AG09319 (cell line): Measurements from ENCODE around the gene FAM13A.

Experiments used
- DNase-seq: peaks from one replicate; pipeline ENCODE4 v3.0.0-alpha.2; 2010; ENCODE audit warnings: low read depth; ENCODE audit errors: extremely low read depth
- TF ChIP-seq, protein P1 (sequence below): IDR thresholded peaks from 2 replicates; pipeline ENCODE4 v1.5.1; 2011; ENCODE audit warnings: low read depth, mild to moderate bottlenecking, inconsistent platforms, low read length, moderate library complexity

FAM13A gene

DNA sequence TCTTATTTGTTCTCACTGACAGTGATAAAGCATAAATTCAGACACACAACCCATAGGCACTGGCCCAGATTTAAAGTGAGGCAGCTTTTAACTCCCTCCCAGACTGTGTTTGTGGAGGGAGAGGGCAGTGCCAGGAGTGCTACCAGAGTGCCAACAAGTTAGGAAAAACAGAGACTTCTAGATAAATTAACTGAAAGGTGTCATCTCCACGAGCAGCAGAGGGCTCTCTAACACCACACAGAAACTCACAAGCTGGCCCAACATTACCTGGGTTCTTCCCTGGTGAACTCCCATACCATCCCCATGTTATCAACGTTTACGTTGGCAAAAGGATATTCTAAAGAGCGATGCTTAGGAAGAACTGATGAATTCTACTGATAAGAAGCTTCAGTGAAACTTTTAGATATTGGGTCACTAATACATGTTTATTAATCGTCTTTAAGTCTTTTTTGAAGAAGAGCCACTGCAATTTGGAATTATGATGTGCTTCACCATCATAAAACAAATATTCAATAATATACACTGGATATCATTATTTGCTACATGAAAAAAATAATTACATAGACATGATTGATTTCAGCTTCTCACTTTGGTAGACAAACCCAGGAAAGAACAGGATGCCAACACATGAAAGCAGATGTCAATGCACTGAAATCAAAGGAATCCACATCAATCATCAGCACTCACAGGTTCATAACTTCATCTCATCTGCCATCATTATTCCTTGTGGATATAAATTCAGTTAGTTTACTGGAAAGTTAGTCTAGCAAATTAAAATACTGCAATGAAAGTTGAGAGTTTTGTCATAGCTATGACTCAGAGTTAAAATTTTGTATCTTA lies 238.1 kb downstream of the FAM13A start:
- no peak for DNase-seq
- TF ChIP-seq, protein P1, sequence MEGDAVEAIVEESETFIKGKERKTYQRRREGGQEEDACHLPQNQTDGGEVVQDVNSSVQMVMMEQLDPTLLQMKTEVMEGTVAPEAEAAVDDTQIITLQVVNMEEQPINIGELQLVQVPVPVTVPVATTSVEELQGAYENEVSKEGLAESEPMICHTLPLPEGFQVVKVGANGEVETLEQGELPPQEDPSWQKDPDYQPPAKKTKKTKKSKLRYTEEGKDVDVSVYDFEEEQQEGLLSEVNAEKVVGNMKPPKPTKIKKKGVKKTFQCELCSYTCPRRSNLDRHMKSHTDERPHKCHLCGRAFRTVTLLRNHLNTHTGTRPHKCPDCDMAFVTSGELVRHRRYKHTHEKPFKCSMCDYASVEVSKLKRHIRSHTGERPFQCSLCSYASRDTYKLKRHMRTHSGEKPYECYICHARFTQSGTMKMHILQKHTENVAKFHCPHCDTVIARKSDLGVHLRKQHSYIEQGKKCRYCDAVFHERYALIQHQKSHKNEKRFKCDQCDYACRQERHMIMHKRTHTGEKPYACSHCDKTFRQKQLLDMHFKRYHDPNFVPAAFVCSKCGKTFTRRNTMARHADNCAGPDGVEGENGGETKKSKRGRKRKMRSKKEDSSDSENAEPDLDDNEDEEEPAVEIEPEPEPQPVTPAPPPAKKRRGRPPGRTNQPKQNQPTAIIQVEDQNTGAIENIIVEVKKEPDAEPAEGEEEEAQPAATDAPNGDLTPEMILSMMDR: peak; percentile 55

DNA sequence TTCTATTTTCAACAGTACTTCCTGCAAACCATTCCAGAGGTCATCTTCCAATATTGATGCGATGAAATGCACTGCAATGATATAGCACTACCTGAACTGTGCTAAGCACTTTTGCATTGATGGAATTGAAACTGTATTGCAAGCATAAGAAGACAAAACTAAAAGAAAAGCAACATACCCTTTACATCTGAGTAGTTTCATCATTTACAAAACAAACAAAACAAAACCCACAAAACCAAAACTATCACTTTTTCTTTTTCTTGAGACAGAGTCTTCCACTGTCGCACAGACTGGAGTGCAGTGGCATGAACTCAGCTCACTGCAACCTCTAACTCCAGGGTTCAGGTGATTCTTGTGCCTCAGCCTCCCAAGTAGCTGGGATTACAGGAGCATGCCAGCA lies 239.2 kb downstream of the FAM13A start:
- no peak for DNase-seq
- TF ChIP-seq, protein P1: no peak

DNA sequence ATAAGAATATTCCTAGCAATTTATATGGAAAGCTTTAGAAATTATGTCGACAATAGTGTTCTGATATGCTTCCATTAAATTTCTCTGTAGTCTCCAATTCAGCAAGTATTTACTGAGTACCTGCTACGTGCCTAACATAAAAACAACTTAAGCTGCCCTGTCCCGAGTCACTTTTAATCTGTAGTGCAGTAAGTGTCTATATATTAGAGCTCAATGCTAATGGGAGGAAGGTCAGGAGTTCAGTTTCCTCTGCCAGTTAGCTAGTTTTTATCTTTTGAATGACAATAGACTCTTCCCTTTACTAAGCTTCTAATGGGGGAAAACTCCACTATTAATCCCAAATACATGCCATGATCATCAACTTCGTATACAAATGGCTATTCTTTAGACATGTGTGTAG lies 240.6 kb downstream of the FAM13A start:
- DNase-seq: no peak
- TF ChIP-seq, protein P1: no peak

DNA sequence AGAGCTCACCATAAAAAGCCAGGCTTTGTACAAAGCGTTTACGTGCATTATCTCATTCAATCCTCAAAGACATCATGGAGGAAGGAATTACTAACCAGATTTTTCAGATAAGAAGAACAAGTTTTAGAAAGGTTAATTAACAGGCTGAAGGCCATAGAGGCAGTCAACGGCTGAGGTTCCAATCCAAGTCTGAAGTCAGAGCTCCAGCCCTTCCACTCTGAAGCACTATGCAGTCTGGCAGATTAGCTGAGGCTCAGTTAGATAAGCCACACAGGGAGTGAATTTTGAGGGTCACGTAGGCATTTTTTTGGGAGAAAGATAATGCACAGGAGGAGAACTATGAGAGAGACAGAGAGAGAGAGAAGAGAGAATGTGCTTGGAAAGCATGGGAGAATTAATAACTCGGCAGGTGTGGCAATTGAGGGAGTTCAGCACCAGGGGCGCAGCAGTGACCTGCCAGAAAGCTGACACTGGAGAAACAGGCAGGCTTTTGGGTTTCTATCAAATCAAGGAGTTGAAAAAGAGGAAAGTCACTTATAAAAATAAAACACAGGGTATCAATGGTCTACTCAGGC lies 242.9 kb downstream of the FAM13A start:
- no peak for DNase-seq
- TF ChIP-seq, protein P1: no peak

DNA sequence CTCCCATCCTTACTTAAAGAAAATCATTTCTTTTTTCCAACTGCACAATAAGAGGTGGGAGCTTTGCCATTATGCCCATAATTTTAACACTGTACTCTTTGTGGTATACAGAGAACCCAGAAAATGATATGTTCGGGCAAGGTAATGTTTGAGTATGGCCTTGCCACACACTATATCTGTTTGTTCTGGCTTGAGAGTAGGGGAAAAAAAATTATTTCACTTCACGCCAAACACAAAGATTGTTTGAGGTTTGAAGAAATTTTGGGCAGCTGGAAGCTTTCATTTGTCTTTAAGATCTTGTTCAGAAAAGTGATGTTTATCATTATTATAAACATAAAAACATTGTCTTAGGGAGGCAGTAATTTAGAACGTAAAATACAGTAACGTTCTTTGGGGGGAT lies 244.0 kb downstream of the FAM13A start:
- no peak for DNase-seq
- TF ChIP-seq, protein P1: no peak

DNA sequence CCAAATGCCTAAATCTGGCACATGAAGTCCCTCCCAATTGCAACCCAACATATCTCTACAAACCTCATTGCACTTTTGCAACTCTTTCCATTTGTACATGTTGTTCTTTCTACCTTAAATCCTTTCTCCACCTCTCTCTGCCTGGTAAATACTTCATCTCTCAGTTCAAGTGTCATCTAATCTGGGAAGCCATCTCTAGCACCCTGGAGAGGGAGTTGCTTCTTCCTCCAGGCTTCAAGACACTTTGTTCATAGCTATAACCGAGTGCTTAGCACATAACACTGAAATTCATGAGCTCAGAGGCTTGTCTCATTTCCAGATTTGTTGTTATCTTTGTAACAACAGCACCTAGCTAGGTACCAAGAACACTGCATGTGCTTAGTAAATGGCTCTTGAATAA lies 244.6 kb downstream of the FAM13A start:
- TF ChIP-seq, protein P1: no peak
- no peak for DNase-seq

DNA sequence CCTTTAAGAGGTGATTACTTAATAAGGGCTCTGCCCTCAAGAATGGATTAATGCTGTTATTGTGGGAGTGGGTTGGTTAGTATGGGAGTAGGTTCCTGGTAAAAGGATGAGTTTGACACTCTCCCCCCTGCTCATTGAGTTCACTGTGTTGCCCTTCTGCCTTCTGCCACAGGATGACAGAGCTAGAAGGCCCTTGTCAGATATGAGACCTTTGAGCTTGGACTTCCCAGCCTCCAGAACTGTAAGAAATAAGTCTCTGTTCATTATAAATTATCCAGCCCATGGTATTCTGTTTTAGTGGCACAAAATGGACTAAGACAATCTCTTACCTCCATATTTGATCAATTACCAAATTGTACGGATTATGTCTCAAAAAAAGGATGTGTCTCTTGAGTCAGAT lies 245.1 kb downstream of the FAM13A start:
- TF ChIP-seq, protein P1: no peak
- no peak for DNase-seq
